Measurements from ENCODE around the gene GPRIN1.

DNA sequence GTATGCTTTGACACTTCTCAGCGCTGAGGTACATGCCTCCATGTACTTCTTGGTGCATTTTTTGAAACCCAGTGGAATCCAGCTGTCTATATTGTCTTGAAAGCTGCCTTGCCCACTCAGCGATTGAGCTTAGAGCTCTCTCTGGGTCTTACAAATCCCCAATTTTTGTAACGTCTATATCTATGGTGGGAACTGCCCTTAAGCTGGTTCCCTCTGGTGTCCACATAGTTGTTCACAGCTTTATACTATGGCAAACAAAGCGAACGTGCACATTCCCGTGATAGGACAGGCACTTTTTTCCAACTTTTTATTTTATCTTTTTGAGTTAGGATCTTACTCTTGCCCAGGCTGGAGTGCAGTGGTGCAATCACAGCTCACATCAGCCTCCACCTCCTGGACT lies 39.9 kb downstream of the GPRIN1 start:
- TF ChIP-seq, protein P1, sequence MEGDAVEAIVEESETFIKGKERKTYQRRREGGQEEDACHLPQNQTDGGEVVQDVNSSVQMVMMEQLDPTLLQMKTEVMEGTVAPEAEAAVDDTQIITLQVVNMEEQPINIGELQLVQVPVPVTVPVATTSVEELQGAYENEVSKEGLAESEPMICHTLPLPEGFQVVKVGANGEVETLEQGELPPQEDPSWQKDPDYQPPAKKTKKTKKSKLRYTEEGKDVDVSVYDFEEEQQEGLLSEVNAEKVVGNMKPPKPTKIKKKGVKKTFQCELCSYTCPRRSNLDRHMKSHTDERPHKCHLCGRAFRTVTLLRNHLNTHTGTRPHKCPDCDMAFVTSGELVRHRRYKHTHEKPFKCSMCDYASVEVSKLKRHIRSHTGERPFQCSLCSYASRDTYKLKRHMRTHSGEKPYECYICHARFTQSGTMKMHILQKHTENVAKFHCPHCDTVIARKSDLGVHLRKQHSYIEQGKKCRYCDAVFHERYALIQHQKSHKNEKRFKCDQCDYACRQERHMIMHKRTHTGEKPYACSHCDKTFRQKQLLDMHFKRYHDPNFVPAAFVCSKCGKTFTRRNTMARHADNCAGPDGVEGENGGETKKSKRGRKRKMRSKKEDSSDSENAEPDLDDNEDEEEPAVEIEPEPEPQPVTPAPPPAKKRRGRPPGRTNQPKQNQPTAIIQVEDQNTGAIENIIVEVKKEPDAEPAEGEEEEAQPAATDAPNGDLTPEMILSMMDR (conservative IDR thresholded peaks at IDR 0.05 in 1 of 2, IDR thresholded peaks at IDR 0.05 in 1 of 2; ENCODE audit: extremely low read depth in 1 of 2, insufficient read depth in 1 of 2, low read depth in 1 of 2, low read length in 2 of 2): no peak
- no peak for TF ChIP-seq EZH2 (IDR thresholded peaks at IDR 0.05; ENCODE audit: borderline replicate concordance, low read length)

All from mammary epithelial cell (primary cell).